SK-N-DZ (cell line): Measurements from ENCODE around the gene SMIM35.
"Not testable (repeated sequence)": the region's sequence is repeated elsewhere in the genome, so short reads cannot be mapped to it uniquely, and the experiment has no call there.

ENCODE experiments used
- DNase-seq: peaks from one replicate; pipeline ENCODE4 v3.0.0-alpha.2; 2015; ENCODE audit warnings: low spot score

Gene SMIM35

GRCh38 chr11:118082880-118083552 is 3.7 kb downstream of the SMIM35 start:
- no peak for DNase-seq

DNA sequence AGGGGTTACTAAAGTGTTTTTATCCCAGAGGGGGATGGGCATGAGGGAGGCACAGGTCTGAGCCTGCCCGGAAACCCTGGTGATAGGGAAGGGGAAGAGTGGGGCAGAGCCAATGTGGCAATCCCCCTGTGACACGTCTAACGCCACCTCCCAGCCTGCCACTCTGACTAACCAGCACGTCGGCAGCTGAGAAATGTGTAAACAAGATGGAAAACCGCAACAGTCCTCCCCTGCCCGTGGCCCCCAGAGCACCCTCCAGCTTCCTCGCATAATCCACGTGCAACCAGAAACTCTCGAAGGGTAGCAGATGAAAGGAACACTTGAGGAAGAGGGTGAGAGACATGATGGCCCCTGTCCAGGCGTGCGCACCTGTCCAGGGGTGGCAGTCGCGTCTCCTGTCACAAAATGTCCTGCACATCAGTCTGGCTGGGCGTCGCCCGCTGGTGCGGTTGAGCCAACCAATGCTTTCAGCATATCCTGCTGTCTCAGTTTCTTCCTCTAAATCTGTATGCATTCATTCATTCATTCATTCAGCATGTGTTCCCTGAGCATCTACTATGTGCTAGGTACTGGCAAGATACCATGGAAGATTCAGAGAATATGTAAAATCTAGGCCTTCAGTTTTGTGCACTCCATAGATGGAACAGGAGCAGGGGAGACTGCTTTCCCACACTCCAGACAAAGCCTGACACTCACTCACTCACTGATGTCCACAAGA is 5.4 kb downstream of the SMIM35 start:
- DNase-seq, result no peak

DNA sequence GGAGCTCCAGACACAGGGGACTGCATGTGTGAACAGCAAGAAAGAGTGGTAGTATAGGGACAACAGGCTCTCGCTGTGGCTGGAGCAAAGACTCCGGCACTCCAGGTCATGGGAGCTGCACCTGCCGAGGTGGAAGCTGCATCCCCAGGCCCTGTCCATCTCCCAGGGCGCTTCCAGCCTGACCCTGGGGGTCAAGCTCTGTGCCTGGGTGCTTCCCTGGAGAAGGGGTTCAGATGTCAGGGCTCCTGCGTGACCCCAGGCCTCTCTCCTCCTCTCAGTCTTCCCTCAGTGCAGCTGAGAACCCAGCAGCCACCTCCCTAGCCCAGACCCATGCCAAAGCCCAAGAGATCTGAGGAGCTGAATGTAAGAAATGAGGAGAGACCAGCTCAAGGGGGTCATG is 6.5 kb downstream of the SMIM35 start:
- no peak for DNase-seq

- no peak for DNase-seq
Measured at GRCh38 chr11:118079491-118079890, 7.3 kb downstream of the SMIM35 start.

DNA sequence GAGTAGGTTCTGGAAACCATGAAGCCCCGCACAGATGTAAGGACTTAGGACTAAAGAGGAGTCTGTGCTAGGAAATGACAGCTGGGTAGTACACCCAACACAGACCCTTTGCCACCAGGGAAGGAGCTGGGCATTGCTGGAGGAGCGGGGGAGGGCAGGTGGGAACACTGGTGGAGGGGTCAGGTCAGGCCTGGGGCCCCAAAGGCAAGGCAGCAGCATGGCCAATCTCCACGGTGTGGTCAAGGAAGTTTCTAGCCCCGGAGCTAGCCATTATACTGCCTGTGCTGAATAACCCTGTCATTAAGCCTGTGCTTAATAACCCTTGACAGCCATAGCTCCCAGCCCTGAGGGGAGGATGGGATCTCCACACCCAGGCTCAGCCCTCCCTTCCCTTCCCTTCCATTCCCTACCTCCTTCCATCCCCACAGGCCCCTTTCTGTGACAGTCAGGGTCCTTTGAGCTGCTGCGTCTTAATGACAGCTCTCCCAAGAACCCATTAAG is 7.8 kb downstream of the SMIM35 start:
- DNase-seq, result no peak

- no peak for DNase-seq
Measured at GRCh38 chr11:118076754-118077281, 9.9 kb downstream of the SMIM35 start, which contains the start of gene TMPRSS4. Gene TMPRSS4, plus strand, starts transcription at chr11:118077078. Its CDS starts 225 bp downstream, at chr11:118077303.

GRCh38 chr11:118074785-118075184 is 12.0 kb downstream of the SMIM35 start:
- DNase-seq, result no peak

DNA sequence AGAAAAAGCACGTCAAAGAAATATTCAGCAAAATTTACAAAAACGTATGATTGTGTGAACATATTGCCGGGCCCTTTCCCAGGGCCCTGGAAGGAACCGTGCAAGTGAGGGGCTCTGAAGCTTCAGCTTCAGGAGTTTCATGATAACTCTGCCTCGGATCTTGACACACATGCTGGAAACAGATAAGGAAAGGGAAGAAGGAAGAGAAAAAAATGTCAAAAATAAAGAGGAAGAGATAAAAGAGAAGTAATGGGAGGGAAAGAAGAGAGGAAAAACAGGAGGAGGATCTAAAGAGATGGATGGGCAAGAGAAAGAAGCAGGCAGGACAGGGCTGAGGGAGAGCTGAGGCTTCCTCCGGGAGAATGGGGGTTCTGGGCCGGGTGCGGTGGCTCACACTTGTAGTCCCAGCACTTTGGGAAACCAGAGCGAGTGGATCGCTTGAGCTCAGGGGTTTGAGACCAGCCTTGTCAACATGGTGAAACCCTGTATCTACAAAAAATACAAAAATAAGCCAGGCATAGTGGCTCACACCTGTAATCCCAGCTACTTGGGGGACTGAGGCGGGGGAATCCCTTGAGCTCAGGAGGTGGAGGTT is 12.6 kb downstream of the SMIM35 start:
- DNase-seq, result no peak

DNA sequence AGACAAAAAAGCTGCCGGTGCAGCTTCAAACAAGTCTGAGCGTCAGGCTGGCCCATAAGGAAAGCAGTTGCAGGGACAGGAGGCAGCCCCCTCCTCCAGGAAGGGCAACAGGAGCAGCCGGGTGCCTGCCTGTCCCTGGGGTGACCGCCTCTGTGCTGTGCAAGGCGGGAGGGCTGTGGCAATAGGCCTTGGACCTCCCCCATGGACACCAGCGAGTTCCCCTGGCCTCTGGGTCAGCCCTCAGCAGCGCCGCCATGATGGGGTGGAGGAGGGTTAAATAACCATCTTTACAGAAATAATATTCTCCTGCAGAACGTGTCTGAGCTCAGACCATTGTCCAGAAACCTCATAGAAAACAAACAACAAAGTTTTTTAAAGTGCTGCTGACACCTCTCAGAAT is 13.2 kb downstream of the SMIM35 start:
- DNase-seq, result no peak

DNA sequence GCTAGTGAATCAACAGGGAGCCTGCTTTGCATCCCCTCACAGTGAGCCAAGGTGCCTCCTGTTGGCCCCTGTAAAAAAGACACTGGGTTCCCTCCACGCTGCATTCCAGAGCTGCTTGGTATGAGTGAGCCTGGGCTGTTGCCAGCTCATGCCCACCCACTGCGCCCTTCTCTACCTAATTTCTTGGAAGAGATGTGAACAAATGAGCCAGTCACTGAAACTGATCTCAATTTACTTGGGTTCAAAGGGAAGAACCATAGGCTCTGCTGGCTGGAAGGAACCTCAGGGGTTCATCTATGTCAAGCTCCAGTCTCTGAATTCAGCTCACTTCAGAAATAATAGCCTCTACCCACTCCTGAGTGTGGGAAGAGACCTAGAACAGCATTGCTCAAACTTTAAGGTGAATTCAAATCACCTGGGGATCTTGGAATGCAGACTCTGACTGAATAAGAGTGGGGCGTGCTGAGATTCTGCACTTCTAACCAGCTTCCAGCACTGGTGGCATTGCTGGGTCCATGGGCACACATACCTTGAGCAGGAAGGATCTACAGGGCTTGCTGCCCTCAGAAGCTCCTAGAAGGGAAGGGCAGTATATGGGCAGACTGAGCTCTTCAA is 15.2 kb downstream of the SMIM35 start:
- no peak for DNase-seq

DNA sequence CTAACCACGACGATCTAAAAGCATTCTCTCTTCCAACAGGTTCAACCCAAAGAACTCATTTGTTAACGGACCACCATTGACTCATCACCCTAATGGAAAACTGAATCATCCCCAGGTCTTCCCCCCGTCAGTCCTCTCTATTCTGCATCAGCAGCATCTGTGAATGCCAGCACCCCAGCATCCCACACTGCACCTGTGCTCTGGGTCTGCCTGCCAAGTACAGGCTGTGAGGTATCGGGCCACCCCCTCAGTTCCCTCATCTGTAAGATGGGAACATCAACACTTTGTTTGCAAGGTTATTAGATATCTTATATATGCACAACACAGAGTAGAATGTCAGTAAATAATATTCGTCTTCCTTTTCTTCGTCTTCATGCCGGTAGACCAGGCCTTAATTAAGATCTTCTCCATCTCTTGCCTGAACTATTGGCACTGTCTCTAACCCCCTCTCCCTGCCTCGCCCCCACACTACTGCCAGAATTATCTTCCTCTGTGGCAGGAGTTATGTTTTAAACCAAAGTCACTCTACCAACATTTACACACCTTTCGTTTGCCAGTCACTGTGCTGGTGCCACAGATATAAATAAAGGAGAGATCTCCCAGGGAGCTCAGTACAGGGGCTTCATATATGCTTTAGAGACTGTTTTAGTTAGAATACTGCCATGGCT is 17.7 kb downstream of the SMIM35 start:
- no peak for DNase-seq

DNA sequence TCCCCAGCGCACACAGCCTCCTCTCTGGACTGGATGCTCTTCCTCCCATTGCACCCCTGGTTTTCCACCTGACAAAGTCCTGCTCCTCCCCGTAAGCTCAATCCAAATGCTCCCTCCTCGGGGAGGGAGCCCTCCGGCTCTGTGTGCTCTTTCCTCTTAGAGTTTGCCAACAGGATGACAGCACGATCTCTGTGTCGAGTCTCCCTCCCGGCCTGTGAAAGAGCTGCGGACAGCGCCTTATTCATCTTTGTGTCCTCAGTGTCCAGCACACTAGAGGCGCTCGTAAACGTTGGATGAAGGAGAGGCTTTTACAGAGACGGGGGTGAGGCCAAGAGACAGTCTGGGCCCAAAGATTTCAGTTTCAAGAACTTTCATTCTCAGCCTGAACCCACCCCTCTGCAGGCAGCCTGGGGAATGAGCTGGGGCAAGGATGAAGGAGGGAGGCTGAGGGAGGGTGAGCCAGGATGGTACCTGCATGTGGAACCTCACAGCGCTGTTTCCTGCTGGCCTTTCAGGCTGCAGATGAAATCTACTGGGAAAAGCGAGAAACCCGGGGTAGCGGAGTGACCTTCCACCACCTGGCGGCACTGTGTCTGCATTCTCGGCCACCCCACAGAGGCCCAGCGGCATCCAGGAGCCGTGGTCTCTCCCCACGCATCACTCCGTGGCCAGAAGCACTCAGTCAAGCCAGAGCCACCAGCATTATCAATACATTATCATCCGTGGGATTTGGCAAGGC is 18.4 kb downstream of the SMIM35 start:
- no peak for DNase-seq

DNA sequence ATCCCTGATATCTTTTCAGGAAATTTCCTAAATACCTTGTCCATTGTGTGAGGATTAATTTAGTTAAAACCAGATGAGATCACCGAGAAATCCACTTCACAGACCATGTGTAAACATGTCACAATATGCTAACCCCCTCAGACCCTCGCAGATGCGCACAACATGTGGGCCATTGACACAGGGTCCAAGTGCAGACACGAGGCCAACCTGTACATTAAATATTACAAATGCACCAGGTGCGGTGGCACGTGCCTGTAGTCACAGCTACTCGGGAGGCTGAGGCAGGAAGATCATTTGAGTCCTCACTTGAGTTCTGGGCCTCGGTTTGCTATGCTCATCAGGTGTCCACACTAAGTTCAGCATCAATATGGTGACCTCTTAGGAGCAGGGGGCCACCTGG is 19.8 kb downstream of the SMIM35 start:
- DNase-seq, result no peak

DNA sequence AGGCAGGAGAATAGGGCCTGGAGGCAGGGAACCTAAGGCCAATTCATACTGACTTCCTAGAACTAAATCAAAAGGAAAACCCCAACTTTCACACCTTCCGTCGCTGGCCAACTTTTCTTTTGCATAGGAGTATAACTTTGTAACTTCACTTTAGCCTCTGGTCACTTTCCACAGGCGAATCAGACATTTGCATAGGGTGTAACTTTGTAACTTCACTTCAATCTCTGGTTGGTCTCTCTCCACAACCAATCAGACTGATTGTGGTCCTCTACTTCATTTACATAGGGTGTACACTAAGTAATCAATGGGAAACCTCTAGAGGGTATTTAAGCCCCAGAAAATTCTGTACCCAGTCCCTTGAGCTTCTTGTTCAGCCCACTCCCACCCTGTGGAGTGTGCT is 21.4 kb downstream of the SMIM35 start:
- DNase-seq, result no peak

- DNase-seq, result no peak
Measured at GRCh38 chr11:118064956-118065355, 21.8 kb downstream of the SMIM35 start.

- not testable (repeated sequence) for DNase-seq
Measured at GRCh38 chr11:118062631-118063030, 24.1 kb downstream of the SMIM35 start.

GRCh38 chr11:118062181-118062580 is 24.6 kb downstream of the SMIM35 start:
- not testable (repeated sequence) for DNase-seq

- no peak for DNase-seq
Measured at GRCh38 chr11:118061586-118062125, 25.1 kb downstream of the SMIM35 start.

DNA sequence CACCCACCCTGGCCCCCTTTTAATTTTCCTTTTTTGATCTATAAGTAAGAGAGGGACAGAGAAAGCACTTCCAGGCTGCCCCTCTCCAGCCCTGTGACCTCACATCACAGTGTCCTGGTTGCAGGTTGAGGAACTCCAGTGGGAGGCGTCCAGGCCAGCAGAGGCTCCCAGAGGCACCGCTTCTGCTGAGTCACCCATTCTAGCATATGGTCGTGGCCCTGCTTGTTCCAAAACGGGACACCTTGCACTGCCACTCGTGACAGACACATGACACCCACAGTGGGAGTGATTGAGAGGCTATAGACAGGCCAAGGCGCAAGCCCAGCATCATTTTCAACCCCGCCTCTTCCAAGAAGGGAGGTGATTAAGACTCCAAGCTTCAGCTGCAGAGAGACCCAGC is 25.9 kb downstream of the SMIM35 start:
- DNase-seq, result no peak

GRCh38 chr11:118060081-118060661 is 26.6 kb downstream of the SMIM35 start:
- no peak for DNase-seq
